ENCODE data around the gene KRT8.

DNA sequence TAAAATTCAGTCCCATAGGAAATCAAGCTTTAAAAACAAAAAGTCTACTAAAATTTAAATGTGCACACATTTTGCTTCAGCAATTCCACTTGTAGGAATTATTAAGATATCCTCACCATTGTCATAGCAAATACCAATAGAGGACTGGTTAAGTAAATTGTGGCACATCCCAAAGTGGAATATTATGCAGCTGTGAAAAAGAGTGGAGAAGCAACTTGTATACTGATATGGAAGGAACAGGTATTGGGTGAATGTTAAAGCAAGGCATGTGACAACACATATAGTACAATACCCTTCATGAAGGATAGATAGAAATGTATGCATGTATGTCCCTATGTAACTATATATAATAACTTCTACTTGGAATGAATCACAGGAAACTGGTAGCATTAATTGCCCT is 11.9 kb downstream of the KRT8 start:
- no peak for TF ChIP-seq TCF3 (IDR thresholded peaks at IDR 0.05; ENCODE audit: borderline replicate concordance, insufficient read depth, low read depth, low read length)
- no peak for TF ChIP-seq CTCF (IDR thresholded peaks at IDR 0.05 in 2 of 3, conservative IDR thresholded peaks at IDR 0.05 in 1 of 3; ENCODE audit: control insufficient read depth in 2 of 3, extremely low read depth in 1 of 3, insufficient read depth in 1 of 3, low read depth in 3 of 3, low read length in 3 of 3)
- no peak for TF ChIP-seq RELA (IDR thresholded peaks at IDR 0.05; ENCODE audit: borderline replicate concordance, partially characterized antibody)
- no peak for TF ChIP-seq POLR2AphosphoS5 (IDR thresholded peaks at IDR 0.05; ENCODE audit: low read length)
- TF ChIP-seq, protein P1, sequence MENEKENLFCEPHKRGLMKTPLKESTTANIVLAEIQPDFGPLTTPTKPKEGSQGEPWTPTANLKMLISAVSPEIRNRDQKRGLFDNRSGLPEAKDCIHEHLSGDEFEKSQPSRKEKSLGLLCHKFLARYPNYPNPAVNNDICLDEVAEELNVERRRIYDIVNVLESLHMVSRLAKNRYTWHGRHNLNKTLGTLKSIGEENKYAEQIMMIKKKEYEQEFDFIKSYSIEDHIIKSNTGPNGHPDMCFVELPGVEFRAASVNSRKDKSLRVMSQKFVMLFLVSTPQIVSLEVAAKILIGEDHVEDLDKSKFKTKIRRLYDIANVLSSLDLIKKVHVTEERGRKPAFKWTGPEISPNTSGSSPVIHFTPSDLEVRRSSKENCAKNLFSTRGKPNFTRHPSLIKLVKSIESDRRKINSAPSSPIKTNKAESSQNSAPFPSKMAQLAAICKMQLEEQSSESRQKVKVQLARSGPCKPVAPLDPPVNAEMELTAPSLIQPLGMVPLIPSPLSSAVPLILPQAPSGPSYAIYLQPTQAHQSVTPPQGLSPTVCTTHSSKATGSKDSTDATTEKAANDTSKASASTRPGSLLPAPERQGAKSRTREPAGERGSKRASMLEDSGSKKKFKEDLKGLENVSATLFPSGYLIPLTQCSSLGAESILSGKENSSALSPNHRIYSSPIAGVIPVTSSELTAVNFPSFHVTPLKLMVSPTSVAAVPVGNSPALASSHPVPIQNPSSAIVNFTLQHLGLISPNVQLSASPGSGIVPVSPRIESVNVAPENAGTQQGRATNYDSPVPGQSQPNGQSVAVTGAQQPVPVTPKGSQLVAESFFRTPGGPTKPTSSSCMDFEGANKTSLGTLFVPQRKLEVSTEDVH (IDR thresholded peaks at IDR 0.05; ENCODE audit: low read depth, partially characterized antibody): no peak

All from GM12878 (cell line).